ENCODE measurements around the gene GARIN5A.

GRCh38 chr19:50494186-50495019 is 17.8 kb upstream of the GARIN5A start:
- TF ChIP-seq CTCF (IDR thresholded peaks at IDR 0.05), result no peak
- TF ChIP-seq POLR2A (IDR thresholded peaks at IDR 0.05), result no peak

Data from testis (tissue), 2 donors.